GM18861 (cell line): ENCODE results near the gene VWA3A.
"Not testable (repeated sequence)": the region's sequence is repeated elsewhere in the genome, so short reads cannot be mapped to it uniquely, and the experiment has no call there.

Experiments used
- ATAC-seq: cut with Tn5 transposase; IDR thresholded peaks from one replicate; pipeline ENCODE4 v1.9.1; 2021; ENCODE audit not compliant: unreplicated experiment

The VWA3A gene

GRCh38 chr16:22128537-22128936 lies 36.2 kb downstream of the VWA3A start:
- not testable (repeated sequence) for ATAC-seq

DNA sequence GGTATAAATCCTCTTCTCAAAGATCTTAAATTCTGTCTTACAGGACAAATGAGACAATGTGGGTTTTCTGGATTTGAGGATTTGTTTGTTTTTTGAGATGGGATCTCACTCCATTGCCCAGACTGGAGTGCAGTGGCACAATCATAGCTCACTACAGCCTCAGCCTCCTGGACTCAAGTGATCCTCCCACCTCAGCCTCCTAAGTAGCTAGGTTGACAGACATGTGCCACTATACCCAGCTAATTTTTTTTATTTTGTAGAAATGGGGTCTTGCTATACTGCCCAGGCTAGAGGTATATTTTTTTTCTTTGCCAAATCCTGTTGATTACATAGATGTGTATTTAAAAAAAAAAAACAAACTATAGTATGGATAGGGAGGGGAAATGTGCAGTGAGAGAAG lies 38.2 kb downstream of the VWA3A start:
- no peak for ATAC-seq

- ATAC-seq: no peak
Observed at GRCh38 chr16:22132801-22133200, 40.5 kb downstream of the VWA3A start.

DNA sequence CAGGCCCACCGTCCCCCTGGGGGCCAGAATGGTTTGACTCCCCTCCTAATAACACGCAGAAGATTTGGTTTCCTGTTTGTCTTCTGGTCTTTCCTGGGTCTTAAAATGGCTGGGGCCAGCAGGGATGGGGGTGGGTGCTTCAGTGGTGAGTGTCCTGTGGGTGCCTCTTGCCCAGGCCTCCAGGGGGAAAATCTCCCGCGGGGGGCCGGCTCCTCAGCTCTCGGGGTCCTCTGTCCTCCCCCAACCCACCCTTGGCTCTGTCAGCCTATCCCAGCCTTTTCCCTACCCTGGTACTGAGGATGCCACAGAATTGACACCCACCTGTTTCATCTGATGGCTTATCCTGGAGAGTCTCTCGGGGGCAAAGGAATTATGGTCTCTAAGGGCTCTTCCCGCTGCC lies 46.1 kb downstream of the VWA3A start:
- ATAC-seq: no peak

GRCh38 chr16:22139008-22139407 lies 46.7 kb downstream of the VWA3A start:
- ATAC-seq: no peak

DNA sequence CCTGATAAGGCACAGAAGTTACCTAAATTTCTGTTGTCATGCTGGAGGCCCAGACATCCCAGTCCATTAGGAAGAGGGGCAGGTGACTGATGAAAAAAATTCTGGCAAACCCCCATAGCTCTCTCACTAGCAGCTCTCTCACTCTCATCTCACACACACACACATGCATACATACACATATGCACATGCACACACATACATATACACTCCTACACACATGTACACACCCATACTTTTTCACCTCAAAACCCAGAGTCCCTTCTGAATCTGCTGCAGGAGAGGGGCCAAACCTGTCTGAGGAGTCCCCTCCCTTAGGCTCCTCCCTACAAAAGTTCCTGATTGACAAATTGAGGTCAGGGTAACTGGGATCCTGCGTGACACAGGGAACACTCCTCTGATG lies 47.4 kb downstream of the VWA3A start:
- no peak for ATAC-seq

DNA sequence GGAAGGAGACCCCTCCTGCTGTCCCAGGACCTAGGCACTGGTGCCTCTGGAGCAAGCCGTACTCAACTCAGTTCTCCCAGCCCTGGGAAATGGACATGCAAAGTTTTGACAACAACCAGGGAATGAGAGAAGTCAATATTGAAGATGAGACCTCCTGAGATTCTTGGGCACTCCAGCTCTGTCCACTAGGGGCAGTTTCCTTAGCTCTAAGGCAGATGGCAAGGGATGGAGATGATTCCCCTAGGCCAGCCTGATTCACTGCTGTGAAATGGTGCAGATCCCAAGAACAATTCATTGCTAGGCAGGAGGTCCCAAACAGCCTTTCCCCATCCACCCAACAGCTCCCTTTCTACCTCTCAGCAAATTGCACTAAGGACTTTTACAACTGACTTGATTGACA lies 49.4 kb downstream of the VWA3A start:
- ATAC-seq: no peak

DNA sequence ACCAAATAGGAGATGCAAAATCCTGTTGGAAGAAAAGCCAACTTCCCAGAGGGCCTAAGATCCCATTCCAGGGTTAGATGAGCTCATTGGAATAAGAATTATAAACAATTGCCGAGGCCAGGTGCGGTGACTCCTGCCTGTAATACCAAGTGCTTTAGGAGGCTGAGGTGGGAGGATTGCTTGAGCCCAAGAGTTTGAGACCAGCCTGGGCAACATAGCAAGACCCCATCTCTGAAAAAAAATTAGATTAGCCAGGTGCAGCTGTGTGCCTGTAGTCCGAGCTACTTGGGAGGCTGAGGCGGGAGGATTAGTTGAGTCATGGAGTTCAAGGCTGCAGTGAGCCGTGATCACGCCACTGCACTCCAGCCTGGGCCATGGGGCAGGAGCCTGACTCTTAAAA lies 52.2 kb downstream of the VWA3A start:
- ATAC-seq: no peak

GRCh38 chr16:22147853-22148252 lies 55.5 kb downstream of the VWA3A start:
- ATAC-seq: no peak

GRCh38 chr16:22151246-22151998 lies 59.1 kb downstream of the VWA3A start:
- ATAC-seq: no peak

GRCh38 chr16:22152316-22152715 lies 60.0 kb downstream of the VWA3A start:
- no peak for ATAC-seq

GRCh38 chr16:22153078-22153477 lies 60.7 kb downstream of the VWA3A start:
- ATAC-seq: not testable (repeated sequence)

DNA sequence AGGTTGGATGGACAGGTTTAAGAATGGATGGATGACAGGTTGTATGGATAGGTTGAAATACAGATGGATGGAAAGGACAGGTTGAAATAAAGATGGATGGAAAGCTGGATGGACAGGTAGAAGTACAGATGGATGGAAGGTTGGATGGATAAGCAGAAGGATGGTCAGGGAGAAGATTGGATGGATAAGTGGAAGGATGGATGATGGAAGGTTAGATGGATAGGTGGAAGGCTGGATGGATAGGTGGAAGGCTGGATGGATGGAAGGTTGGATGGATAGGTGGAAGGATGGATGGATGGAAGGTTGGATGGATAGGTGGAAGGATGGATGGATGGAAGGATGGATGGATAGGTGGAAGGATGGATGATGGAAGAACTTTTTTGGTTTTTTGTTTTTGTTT lies 69.1 kb downstream of the VWA3A start:
- no peak for ATAC-seq

- no peak for ATAC-seq
Observed at GRCh38 chr16:22161999-22162655, 69.8 kb downstream of the VWA3A start, which contains the start of gene SDR42E2. TSS of gene SDR42E2 (plus strand) at chr16:22162506. CDS start at chr16:22165583, 3,077 bp downstream.

GRCh38 chr16:22162656-22163009 lies 70.3 kb downstream of the VWA3A start:
- ATAC-seq: no peak

- ATAC-seq: no peak
Observed at GRCh38 chr16:22163806-22164205, 71.5 kb downstream of the VWA3A start.

DNA sequence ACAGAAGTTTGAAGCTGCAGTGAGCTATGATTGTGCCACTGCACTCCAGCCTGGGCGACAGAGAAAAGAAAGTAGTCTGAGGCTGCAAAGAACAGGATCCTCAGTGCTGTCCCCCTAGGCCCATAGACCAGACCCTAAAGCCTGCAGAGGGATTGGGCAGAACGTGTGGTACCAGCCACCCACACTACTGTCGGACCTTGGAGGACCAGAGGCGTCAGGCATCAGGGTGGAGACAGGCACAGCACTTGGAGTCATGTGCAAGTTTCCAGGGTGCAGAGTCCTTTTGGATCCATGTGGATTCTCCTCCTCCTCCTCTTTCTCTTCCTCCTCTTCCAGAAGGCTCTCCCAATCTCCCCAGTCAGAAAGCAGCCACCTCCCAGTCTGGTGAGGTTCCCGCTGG lies 72.1 kb downstream of the VWA3A start:
- no peak for ATAC-seq

GRCh38 chr16:22165508-22166285 lies 73.4 kb downstream of the VWA3A start:
- no peak for ATAC-seq

DNA sequence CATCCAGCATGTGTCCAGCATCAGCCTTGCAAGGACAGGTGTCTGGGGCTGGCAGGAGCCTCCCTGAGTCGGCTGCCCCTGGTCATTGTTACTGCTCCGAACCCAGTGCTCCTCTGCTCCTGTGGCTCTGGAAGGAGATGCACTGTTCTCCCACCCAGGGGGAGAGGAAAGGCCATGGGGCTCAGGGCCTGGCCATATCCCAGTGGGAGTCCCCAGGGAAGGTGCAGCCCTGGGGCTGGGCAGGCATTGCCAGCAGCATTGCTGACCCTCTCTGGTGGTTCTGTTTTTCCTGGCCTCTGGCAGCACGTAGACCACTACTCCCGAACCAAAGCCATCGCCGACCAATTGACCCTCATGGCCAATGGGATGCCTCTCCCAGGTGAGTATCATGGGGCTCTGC lies 79.6 kb downstream of the VWA3A start:
- ATAC-seq: no peak

GRCh38 chr16:22172642-22173041 lies 80.3 kb downstream of the VWA3A start:
- not testable (repeated sequence) for ATAC-seq

GRCh38 chr16:22174642-22175041 lies 82.3 kb downstream of the VWA3A start:
- ATAC-seq: no peak
